22Rv1 (cell line): ENCODE data around the gene ABCA1.

Experiments used
- H3K27ac ChIP-seq: fragments of 450-650 bp; 2 replicates; pipeline ENCODE4 v1.5.1; 2017
- ZFX ChIP-seq: fragments of 450-650 bp; IDR thresholded peaks from 2 replicates; pipeline ENCODE4 v1.6.1; 2017; ENCODE audit warnings: antibody characterized with exemption, borderline replicate concordance
- TF ChIP-seq, protein P1 (sequence below): fragments of 450-650 bp; IDR thresholded peaks from 2 replicates; pipeline ENCODE4 v1.5.1; 2017; ENCODE audit warnings: mild to moderate bottlenecking

Gene ABCA1

DNA sequence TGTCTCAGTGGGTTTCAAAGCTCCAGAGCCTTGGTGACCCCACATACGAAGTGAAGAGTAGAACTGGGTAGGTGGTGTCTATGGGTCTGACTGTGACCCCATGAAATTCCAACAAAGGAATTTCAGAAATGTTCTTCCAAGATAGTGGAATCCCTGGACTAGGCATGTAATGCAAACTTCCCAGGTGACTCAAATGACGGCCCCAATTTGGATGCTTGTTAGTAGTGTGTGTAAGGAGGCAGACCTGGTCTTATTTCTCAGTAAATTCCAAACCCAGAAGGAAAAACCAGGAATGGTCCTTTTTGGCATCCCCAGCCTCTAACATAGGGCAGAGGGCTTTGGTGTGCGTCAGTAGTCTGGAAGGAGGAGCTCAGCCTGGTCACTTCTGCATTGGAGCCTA is 43.6 kb upstream of the ABCA1 start:
- H3K27ac ChIP-seq: no peak overlapping the region
- no peak for TF ChIP-seq ZFX
- TF ChIP-seq, protein P1, sequence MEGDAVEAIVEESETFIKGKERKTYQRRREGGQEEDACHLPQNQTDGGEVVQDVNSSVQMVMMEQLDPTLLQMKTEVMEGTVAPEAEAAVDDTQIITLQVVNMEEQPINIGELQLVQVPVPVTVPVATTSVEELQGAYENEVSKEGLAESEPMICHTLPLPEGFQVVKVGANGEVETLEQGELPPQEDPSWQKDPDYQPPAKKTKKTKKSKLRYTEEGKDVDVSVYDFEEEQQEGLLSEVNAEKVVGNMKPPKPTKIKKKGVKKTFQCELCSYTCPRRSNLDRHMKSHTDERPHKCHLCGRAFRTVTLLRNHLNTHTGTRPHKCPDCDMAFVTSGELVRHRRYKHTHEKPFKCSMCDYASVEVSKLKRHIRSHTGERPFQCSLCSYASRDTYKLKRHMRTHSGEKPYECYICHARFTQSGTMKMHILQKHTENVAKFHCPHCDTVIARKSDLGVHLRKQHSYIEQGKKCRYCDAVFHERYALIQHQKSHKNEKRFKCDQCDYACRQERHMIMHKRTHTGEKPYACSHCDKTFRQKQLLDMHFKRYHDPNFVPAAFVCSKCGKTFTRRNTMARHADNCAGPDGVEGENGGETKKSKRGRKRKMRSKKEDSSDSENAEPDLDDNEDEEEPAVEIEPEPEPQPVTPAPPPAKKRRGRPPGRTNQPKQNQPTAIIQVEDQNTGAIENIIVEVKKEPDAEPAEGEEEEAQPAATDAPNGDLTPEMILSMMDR: no peak

GRCh38 chr9:104970271-104970987 is 42.5 kb upstream of the ABCA1 start:
- H3K27ac ChIP-seq: no peak overlapping the region
- TF ChIP-seq, protein P1: no peak
- TF ChIP-seq ZFX: no peak

GRCh38 chr9:104969116-104969515 is 41.2 kb upstream of the ABCA1 start:
- TF ChIP-seq, protein P1: no peak
- no peak for TF ChIP-seq ZFX
- H3K27ac ChIP-seq: no peak overlapping the region

DNA sequence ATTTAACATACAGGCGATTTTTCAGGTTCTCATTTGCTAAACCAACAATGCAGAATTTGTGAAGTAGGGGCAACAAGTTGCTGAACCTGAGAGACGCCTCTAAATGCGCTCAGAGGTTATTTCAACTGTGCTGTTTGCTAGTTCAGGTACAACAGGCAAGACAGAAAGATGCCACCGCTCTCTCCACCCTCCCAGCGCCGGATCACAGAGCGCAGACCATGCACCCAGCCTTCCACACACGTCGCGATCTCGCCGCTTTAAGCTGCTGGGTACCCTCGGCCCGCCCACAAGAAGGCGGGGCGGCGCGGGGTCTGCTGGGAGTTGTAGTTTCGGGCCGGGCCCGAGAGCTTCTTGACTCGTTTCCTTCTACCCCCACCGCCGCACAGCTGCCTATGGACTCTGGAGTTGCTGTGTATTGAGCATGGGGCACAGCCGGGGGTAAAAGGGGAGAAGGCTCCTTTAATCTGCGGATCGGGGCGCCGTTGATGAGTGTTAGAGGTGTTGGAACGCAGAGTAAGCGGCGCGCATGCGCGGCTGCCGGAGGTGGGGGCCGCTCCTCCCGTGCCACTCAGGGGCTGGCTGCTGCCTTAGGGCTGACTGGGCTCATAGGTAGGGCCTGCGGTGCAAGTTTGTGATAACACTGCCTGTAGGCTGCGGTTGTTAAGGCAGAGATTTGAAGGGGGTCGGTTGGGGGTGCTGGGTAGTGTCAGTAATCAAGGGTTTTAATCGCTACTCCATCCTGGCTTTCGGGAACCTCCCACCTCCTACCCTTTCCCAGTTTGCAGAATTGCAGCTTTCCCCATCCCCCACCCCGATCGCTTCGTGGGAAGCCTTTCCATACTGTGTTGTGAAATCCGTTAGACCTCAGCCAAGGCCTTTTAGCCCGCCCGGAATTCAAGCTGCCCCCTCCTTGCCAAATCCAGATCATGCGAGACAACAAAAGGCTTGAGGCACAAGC is 40.3 kb upstream of the ABCA1 start:
- H3K27ac ChIP-seq: no peak overlapping the region
- TF ChIP-seq, protein P1: no peak
- TF ChIP-seq ZFX: no peak

GRCh38 chr9:104963076-104963475 is 35.1 kb upstream of the ABCA1 start:
- no peak overlapping the region for H3K27ac ChIP-seq
- TF ChIP-seq, protein P1: no peak
- TF ChIP-seq ZFX: no peak

GRCh38 chr9:104961701-104962359 is 33.9 kb upstream of the ABCA1 start:
- TF ChIP-seq, protein P1: no peak
- no peak for TF ChIP-seq ZFX
- no peak overlapping the region for H3K27ac ChIP-seq
